Activated naive CD8-positive, alpha-beta T cell treated with anti-CD3 and anti-CD28 coated beads, Interleukin-2, amount 10 ng/mL, durations not matched to agents 7 days and 5 days (primary cell): ENCODE measurements around the gene DOLPP1. TPM values are rescaled to one million over a fixed set of nuclear protein-coding genes. Genes with fewer than 3 reads are reported as not detected.
A peak's percentile ranks its signal among the peaks of the same experiment; 100 is the strongest.

ENCODE experiments used
- ATAC-seq: fragments of 150-1000 bp; cut with Tn5 transposase; one replicate; pipeline ENCODE4 v1.10.0; 2021; ENCODE audit warnings: low read depth, moderate library complexity
- POLR2A ChIA-PET: fragments of 350-600 bp; sonication (Branson Sonifier 250); formaldehyde crosslinking; loops from one replicate; lab custom pipeline; 2021; ENCODE audit warnings: antibody characterized with exemption; lab: Charles Lee
- DNase-seq: peaks from one replicate; pipeline ENCODE4 v3.0.0; 2021
- H3K27ac Mint-ChIP-seq: one replicate; pipeline ENCODE4 v1.8.0; 2022; ENCODE audit warnings: mild to moderate bottlenecking, mixed read lengths
- H3K27me3 Mint-ChIP-seq: one replicate; pipeline ENCODE4 v1.8.0; 2022; ENCODE audit warnings: mild to moderate bottlenecking, moderate library complexity, mixed read lengths
- H3K36me3 Mint-ChIP-seq: one replicate; pipeline ENCODE4 v1.8.0; 2021; ENCODE audit warnings: mild to moderate bottlenecking, mixed read lengths
- H3K4me1 Mint-ChIP-seq: one replicate; pipeline ENCODE4 v1.8.0; 2021; ENCODE audit warnings: mixed read lengths
- H3K4me3 Mint-ChIP-seq: one replicate; pipeline ENCODE4 v1.8.0; 2022; ENCODE audit warnings: mild to moderate bottlenecking, moderate library complexity, mixed read lengths
- H3K9me3 Mint-ChIP-seq: one replicate; pipeline ENCODE4 v1.8.0; 2021; ENCODE audit warnings: mixed read lengths
- total RNA-seq, 2 experiments: library from RNA; stranded (reverse); gene quantifications; one replicate each; pipeline ENCODE4 v1.2.3, GENCODE V29; 2021

The DOLPP1 gene
- total RNA-seq, 2 experiments from 2014 or later, result 17.4 to 21.6 TPM

- Mint-ChIP-seq H3K4me3 (no peak overlapping the region), H3K9me3 (no peaks in the 10 kb centered on the region), H3K27ac (peak overlapping the region; percentile 54), H3K27me3 (no peaks in the 10 kb centered on the region), H3K4me1 (peaks cover 30% of the 10 kb centered on the region), H3K36me3 (peaks cover 11% of the 10 kb centered on the region)
- ATAC-seq (no peak), DNase-seq (no peak)
- POLR2A ChIA-PET, result interaction anchor here (1.1 to 5.1 kb wide), 3 partner anchors 10 to 42 kb away, joined by 3 to 31 read pairs (median 13); partner anchors contain the start of genes DOLPP1 and SH3GLB2
These were observed 10.0 kb upstream of the DOLPP1 start for GRCh38 chr9:129070696-129071525.

GRCh38 chr9:129071526-129072126, 9.3 kb upstream of the DOLPP1 start:
- Mint-ChIP-seq H3K27ac (peak overlapping the region; percentile 73), H3K4me3 (no peak overlapping the region), H3K36me3 (peaks cover 8% of the 10 kb centered on the region), H3K4me1 (peaks cover 30% of the 10 kb centered on the region), H3K9me3 (no peaks in the 10 kb centered on the region), H3K27me3 (no peaks in the 10 kb centered on the region)
- no peak for DNase-seq
- peak; percentile 5 for ATAC-seq
- POLR2A ChIA-PET, result interaction anchor here (0.7 to 5.1 kb wide), 4 partner anchors 9 to 1337 kb away, joined by 3 to 31 read pairs (median 4); partner anchors contain the start of genes DOLPP1 and SPOUT1

- no peak for DNase-seq
- H3K36me3 Mint-ChIP-seq, result peaks cover 8% of the 10 kb centered on the region
- POLR2A ChIA-PET, result interaction anchor here (0.7 to 5.1 kb wide), 4 partner anchors 9 to 1338 kb away, joined by 3 to 31 read pairs (median 4); partner anchors contain the start of genes DOLPP1 and SPOUT1
- ATAC-seq, result no peak
- no peaks in the 10 kb centered on the region for H3K27me3 Mint-ChIP-seq
- no peaks in the 10 kb centered on the region for H3K9me3 Mint-ChIP-seq
- peaks cover 30% of the 10 kb centered on the region for H3K4me1 Mint-ChIP-seq
- H3K27ac Mint-ChIP-seq, result peak overlapping the region; percentile 73
- H3K4me3 Mint-ChIP-seq, result no peak overlapping the region
These were observed 8.7 kb upstream of the DOLPP1 start for GRCh38 chr9:129072171-129072570.

- POLR2A ChIA-PET, result interaction anchor here (0.8 to 5.1 kb wide), 3 partner anchors 7 to 37 kb away, joined by 3 to 31 read pairs (median 3); partner anchors contain the start of genes DOLPP1 and MIGA2
- H3K9me3 Mint-ChIP-seq, result no peaks in the 10 kb centered on the region
- H3K27me3 Mint-ChIP-seq, result no peaks in the 10 kb centered on the region
- H3K36me3 Mint-ChIP-seq, result peaks cover 6% of the 10 kb centered on the region
- peak overlapping the region; percentile 45 for H3K4me3 Mint-ChIP-seq
- peaks cover 29% of the 10 kb centered on the region for H3K4me1 Mint-ChIP-seq
- no peak for DNase-seq
- ATAC-seq, result no peak
- peak overlapping the region; percentile 69 for H3K27ac Mint-ChIP-seq
These were observed 7.5 kb upstream of the DOLPP1 start for GRCh38 chr9:129073404-129073803.

- H3K27me3 Mint-ChIP-seq, result no peaks in the 10 kb centered on the region
- ATAC-seq, result no peak
- H3K27ac Mint-ChIP-seq, result no peak overlapping the region
- no peak overlapping the region for H3K4me3 Mint-ChIP-seq
- POLR2A ChIA-PET, result interaction anchor here (0.8 to 1.6 kb wide), 2 partner anchors 9 to 38 kb away, joined by 3 read pairs; partner anchors contain the start of gene MIGA2
- H3K4me1 Mint-ChIP-seq, result peaks cover 22% of the 10 kb centered on the region
- peaks cover 2% of the 10 kb centered on the region for H3K36me3 Mint-ChIP-seq
- no peaks in the 10 kb centered on the region for H3K9me3 Mint-ChIP-seq
- DNase-seq, result no peak
These were observed 6.8 kb upstream of the DOLPP1 start for GRCh38 chr9:129074106-129074505.

GRCh38 chr9:129075996-129076639, 4.8 kb upstream of the DOLPP1 start:
- Mint-ChIP-seq H3K4me3 (no peak overlapping the region), H3K9me3 (no peaks in the 10 kb centered on the region), H3K27ac (no peak overlapping the region), H3K36me3 (peaks cover 2% of the 10 kb centered on the region), H3K27me3 (no peaks in the 10 kb centered on the region), H3K4me1 (peaks cover 18% of the 10 kb centered on the region)
- POLR2A ChIA-PET, result interaction anchor here (0.6 kb wide), 1 partner anchor 72 kb away, joined by 3 read pairs; no protein-coding TSS in a partner anchor
- DNase-seq, result no peak
- ATAC-seq, result no peak

- no peaks in the 10 kb centered on the region for H3K9me3 Mint-ChIP-seq
- H3K4me1 Mint-ChIP-seq, result peaks cover 19% of the 10 kb centered on the region
- H3K27ac Mint-ChIP-seq, result no peak overlapping the region
- DNase-seq (no peak), ATAC-seq (no peak)
- no peaks in the 10 kb centered on the region for H3K27me3 Mint-ChIP-seq
- H3K36me3 Mint-ChIP-seq, result peaks cover 2% of the 10 kb centered on the region
- POLR2A ChIA-PET, result interaction anchor here (0.6 kb wide), 1 partner anchor 73 kb away, joined by 3 read pairs; no protein-coding TSS in a partner anchor
- H3K4me3 Mint-ChIP-seq, result no peak overlapping the region
These were observed 4.3 kb upstream of the DOLPP1 start for GRCh38 chr9:129076640-129077037.

- POLR2A ChIA-PET, result interaction anchor here (1.1 kb wide), 1 partner anchor 8 kb away, joined by 4 read pairs; no protein-coding TSS in a partner anchor
These were observed 3.7 kb upstream of the DOLPP1 start for GRCh38 chr9:129077236-129077635.

GRCh38 chr9:129078691-129079503, 2.0 kb upstream of the DOLPP1 start:
- no peak for DNase-seq
- no peaks in the 10 kb centered on the region for H3K36me3 Mint-ChIP-seq
- H3K9me3 Mint-ChIP-seq, result no peaks in the 10 kb centered on the region
- H3K27me3 Mint-ChIP-seq, result no peaks in the 10 kb centered on the region
- H3K27ac Mint-ChIP-seq, result no peak overlapping the region
- POLR2A ChIA-PET, result no interaction called here
- H3K4me1 Mint-ChIP-seq, result peaks cover 17% of the 10 kb centered on the region
- ATAC-seq, result no peak
- peak overlapping the region; percentile 47 for H3K4me3 Mint-ChIP-seq

More at GRCh38 chr9:129077236-129077635, 3.7 kb upstream of the DOLPP1 start:
- DNase-seq, result no peak
- Mint-ChIP-seq H3K9me3 (no peaks in the 10 kb centered on the region), H3K27me3 (no peaks in the 10 kb centered on the region), H3K36me3 (peaks cover 2% of the 10 kb centered on the region), H3K27ac (no peak overlapping the region), H3K4me3 (no peak overlapping the region), H3K4me1 (peaks cover 19% of the 10 kb centered on the region)
- no peak for ATAC-seq

GRCh38 chr9:129079829-129080228, 1.1 kb upstream of the DOLPP1 start:
- no peak for ATAC-seq
- H3K27ac Mint-ChIP-seq, result peak overlapping the region; percentile 42

GRCh38 chr9:129080298-129080600, 662 bp upstream of the DOLPP1 start:
- Mint-ChIP-seq H3K36me3 (no peaks in the 10 kb centered on the region), H3K4me1 (peaks cover 17% of the 10 kb centered on the region), H3K9me3 (no peaks in the 10 kb centered on the region), H3K27me3 (no peaks in the 10 kb centered on the region), H3K27ac (peak overlapping the region; percentile 77), H3K4me3 (peak overlapping the region; percentile 88)
- POLR2A ChIA-PET, result interaction anchor here (0.6 to 2.4 kb wide), 7 partner anchors 9 to 899 kb away, joined by 3 to 31 read pairs (median 7); partner anchors contain the start of genes CRAT, PTPA and SH3GLB2
- DNase-seq (no peak), ATAC-seq (no peak)

More at GRCh38 chr9:129079829-129080228, 1.1 kb upstream of the DOLPP1 start:
- no peaks in the 10 kb centered on the region for H3K36me3 Mint-ChIP-seq
- peaks cover 17% of the 10 kb centered on the region for H3K4me1 Mint-ChIP-seq
- no peaks in the 10 kb centered on the region for H3K27me3 Mint-ChIP-seq
- H3K4me3 Mint-ChIP-seq, result peak overlapping the region; percentile 88
- POLR2A ChIA-PET, result interaction anchor here (2.4 kb wide), 1 partner anchor 9 kb away, joined by 31 read pairs; no protein-coding TSS in a partner anchor
- H3K9me3 Mint-ChIP-seq, result no peaks in the 10 kb centered on the region
- DNase-seq, result no peak

GRCh38 chr9:129081388-129081904, 535 bp downstream of the DOLPP1 start:
- POLR2A ChIA-PET, result interaction anchor here (0.8 to 2.4 kb wide), 9 partner anchors 11 to 263 kb away, joined by 3 to 31 read pairs (median 5); partner anchors contain the start of genes CRAT, ENDOG, MIGA2 and PTPA
- DNase-seq, result no peak
- ATAC-seq, result no peak
- peak overlapping the region; percentile 71 for H3K27ac Mint-ChIP-seq
- no peaks in the 10 kb centered on the region for H3K36me3 Mint-ChIP-seq
- no peaks in the 10 kb centered on the region for H3K9me3 Mint-ChIP-seq
- peaks cover 17% of the 10 kb centered on the region for H3K4me1 Mint-ChIP-seq
- peak overlapping the region; percentile 88 for H3K4me3 Mint-ChIP-seq
- H3K27me3 Mint-ChIP-seq, result no peaks in the 10 kb centered on the region
